GM08714 (cell line): ENCODE measurements around the gene MAP3K12.
A peak's percentile ranks its signal among the peaks of the same experiment; 100 is the strongest.
"Not testable (repeated sequence)": the region's sequence is repeated elsewhere in the genome, so short reads cannot be mapped to it uniquely, and the experiment has no call there.

ENCODE experiments used
- H3K4me3 ChIP-seq: fragments of 200-500 bp; sonication (Bioruptor generic); 2 replicates; pipeline ENCODE4 v1.5.1; 2014; ENCODE audit warnings: mild to moderate bottlenecking, low read length, inconsistent platforms
- ZNF274 ChIP-seq: IDR thresholded peaks from 2 replicates; pipeline ENCODE4 v1.6.1; 2012; ENCODE audit warnings: mild to moderate bottlenecking, low read depth, low read length

MAP3K12 gene

DNA sequence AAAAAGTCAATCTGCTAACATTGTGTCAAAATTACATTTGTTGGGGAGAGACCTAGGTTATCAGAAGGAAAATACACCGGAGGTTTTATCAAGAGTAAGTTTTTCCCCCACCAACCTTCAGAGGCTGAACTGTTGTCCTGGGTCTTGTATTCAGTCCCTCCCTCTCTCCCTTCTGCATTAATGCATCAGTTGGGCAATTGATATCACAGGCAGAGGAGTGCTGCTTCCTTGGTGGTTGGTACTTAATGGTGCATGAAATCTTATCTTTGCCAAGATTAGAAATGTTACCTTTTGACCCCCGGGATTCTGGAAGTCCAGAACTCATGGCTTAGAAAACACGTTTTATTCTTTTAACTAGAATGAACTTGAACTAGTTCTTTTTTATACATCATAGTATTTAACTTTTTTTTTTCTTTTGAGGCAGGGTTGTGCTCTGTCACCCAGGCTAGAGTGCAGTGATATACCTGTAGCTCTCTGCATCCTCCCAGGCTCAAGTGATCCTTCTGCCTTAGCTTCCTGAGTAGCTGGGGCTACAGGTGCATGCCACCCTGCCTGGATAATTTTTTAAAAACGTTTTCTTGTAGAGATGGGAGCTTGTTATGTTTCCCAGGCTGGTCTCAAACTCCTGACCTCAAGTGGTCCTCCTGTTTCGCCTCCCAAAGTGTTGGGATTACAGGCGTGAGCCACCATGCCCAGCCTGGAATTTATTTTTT, 42.4 kb downstream of the MAP3K12 start:
- no peak overlapping the region for H3K4me3 ChIP-seq
- TF ChIP-seq ZNF274, result no peak

DNA sequence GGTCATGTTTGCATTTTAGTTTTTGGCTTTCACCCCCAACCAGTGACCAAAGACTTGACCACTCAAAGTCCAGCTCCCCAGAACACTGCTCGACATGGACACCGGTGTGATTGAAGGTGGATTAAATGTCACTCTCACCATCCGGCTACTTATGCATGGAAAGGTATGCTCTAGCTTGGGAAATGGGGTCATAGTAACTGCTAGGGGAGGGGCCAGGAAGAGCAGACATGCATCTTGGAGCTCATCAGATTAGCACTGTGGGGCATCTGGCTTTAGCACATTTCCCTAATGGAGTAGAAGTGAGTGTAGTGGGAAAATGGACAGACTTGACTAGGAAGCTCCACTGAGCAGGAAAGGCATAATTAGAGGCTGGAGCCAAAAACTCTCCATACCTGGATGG, 44.6 kb downstream of the MAP3K12 start:
- no peak for TF ChIP-seq ZNF274
- no peak overlapping the region for H3K4me3 ChIP-seq

DNA sequence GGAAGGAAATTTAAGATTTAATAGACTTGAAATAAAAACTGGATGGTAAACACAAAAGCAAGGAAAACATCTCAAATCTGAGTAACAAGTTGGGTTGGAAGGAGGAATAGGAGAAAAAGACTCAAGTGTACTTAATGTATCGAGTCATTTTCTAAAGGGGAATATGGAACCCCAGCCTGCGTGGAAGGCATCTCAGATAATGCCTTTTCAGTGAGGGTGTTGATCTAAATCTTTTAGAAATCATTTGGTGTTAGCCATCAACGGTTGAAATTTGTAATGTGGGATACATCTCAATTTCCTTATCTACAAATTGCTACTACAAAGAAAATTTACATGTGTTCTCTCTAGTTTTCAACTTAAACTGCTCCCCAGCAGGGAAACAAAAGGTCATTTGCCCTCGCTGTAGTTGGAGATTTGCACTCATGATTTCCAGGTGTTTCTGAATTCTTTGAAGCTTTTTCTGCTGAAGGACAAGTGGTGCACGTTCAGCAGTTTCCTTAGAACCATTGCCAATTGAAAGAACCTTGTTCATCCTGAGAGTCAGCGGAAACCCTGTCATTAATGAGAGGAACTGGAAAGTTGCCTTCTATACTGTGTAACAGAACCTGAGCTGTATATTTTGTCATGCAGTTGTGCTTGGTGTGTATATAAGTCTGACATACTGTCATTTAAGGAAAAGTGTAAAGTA, 45.2 kb downstream of the MAP3K12 start:
- H3K4me3 ChIP-seq, result peak overlapping the region; percentile 100; the same call in 1 of the 2 replicates
- no peak for TF ChIP-seq ZNF274

DNA sequence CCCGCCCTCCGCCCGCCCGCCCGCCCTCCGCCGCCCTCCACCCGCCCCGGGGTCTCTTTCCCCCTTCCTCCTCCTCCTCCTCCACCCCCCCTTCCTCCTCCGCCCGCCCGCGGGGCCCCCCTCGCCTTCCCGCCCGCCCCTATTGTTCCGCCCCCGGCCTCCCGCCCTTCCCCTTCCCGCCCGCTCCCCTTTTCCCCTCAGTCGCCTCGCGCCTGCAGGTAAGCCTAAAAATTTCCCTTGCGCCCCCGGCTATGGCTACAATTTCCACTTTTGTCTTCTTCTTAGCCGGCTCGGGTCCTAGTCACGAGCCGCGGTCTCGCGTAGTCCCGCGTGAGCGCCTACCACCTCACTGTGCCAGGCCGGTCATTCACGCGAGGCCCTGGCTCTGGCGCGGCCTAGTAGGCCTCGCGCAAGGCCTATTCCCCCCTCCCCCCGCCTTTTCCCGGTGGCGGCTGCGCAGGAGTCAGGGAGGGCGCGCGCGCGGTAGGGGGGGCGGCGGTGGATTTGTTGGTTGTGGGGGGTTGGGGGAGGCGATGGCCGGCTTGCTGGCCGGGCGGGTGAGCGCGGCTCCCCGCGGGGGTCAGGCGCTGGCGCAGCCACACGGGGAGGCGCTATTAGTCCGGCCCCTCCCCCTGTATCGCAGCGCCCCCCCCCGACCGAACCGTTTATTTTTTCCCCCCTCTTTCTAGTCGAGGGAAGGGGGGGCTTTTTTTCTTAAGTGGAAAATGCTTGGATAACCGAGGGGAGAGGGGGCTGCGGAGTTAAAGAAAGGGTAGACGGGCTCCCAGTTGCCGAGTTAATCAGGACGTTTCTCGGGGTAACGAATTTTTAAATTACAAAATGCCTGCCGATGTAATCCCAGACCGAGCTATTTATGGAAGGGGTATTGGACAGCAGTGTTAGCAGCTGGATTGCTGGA, 46.8 kb downstream of the MAP3K12 start:
- TF ChIP-seq ZNF274, result no peak
- H3K4me3 ChIP-seq, result peak overlapping the region; percentile 100

DNA sequence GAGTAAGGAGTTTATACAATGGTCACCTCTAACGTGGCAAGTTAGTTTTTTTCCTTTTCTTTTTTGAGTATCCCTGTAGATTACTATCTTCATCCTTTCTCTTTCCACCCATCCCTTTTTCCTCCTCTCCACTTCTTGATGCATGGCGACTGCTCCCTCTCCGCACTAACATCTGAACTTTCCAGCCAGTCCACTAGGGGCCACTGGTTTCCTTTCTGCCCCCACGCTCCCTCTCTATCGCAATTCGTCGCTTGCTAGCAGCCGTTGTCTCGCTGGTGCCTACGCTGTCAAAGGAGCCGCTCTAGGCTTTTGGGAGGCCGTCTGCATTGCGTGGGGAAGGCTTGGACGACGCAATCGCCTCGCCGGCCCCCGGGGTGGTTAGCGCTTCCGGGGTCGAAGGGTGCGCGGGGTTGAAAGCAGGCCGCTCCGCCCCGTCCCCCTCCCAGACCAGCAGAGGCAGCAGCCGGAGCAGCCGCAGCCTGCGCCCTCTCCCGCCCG, 47.5 kb downstream of the MAP3K12 start, which contains the start of gene PCBP2:
PCBP2 (plus strand) TSS at position 442 of the 498 bp plus-strand sequence. CDS start 2,699 bp downstream, outside the sequence.
- H3K4me3 ChIP-seq, result peak within 1 kb of the TSS; percentile 100
- no peak for TF ChIP-seq ZNF274

DNA sequence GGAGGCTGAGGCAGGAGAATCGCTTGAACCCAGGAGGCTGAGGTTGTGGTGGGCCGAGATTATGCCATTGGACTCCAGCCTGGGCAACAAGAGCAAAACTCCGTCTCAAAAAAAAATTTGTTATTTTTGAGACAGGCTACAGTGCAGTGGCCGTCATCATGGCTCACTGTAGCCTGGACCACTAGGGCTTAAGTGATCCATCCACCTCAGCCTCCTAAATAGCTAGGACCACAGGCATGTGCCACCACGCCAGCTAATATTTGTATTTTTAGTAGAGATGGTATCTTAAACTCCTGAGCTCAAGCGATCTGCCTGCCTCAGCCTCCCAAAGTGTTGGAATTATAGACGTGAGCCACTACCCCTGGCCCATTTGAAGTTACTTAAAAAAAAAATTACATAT, 48.3 kb downstream of the MAP3K12 start:
- TF ChIP-seq ZNF274, result no peak
- H3K4me3 ChIP-seq, result no peak overlapping the region

DNA sequence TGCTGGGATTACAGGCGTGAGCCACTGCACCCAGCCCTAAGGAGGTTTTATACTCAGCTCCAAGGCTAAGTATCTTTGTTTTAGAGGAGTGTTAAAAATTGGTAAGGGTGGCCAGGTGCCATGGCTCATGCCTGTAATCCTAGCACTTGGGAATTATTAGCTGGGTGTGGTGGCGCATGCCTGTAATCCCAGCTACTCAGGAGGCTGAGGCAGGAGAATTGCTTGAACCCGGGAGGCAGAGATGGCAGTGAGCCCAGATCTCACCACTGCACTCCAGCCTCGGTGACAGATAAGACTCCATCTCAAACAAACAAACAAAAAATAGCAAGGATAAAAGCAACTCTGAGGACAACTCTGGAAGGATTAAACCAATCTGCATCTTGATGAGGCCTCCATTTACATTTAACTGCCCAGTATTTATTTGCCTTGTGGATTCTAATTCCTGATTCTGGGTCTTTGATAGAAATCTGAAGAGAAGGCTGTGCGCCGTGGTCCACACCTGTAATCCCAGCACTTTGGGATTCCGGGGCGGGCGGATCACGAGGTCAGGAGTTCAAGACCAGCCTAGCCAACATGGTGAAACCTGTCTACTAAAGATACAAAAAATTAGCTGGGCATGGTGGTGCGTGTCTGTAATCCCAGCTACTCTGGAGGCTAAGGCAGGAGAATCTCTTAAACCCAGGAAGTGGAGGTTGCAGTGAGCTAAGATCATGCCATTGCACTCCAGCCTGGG, 54.5 kb downstream of the MAP3K12 start:
- not testable (repeated sequence) for H3K4me3 ChIP-seq

DNA sequence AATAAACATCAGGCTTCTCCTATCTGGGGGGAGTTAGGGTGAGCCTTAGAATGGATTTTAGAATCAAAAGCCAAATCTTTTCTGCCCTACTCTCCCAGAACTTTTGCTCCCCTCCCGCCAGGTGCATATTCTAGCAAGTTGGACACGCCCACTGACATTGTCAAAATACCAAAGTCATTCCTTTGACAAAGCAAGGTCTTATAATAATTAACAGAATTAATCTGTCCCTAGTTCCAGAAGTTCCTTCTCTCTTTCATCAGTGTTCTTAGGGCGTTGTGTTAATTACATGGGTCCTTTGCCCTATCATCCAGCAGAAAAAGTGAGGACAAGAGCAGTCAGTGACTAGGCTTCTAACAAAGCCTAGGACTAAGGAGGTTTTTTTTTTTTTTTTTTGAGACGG, 55.3 kb downstream of the MAP3K12 start:
- no peak for TF ChIP-seq ZNF274
- H3K4me3 ChIP-seq, result no peak overlapping the region

DNA sequence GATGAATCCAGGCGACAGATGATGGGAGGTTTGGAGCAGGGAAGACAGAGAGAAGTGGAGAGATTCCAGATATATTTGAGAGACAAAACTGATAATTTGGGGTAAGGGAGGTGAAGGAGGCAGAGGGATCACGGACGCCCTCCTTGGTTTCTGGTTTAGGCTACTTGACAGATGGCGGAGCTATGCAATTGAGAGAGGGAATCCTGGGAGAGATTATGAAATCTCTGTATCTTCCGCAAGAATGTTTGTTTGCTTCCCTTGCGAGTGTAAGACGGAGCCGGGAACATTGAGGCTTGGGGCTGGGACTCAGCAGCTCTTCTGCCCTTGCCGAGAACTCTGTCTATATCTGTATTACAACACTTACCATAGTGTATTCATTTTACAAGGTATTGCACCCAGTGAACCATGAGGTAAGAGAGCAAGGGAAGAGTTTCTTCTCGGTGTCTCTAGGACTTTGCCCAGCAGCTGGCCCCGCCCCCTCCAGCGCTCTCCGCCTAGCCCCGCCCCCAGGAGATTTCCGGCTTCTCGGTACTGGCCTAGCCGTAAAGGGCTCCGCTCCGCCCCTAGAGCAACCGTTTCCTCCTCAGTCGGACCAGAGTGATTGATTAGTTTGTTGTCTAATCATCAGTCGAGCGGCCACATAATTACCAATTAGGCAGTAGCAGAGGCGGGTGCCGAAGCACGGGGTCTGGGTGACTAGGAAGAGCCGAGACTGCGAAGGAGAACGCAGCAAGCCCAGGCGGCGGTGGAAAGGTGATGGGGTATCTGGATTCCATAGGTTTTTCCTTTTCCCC, 58.0 kb downstream of the MAP3K12 start, which contains the start of gene PRR13:
PRR13 (plus strand) TSS at position 695 of the 794 bp plus-strand sequence. CDS start 981 bp downstream, outside the sequence.
- peak within 1 kb of the TSS; percentile 73 for H3K4me3 ChIP-seq
- TF ChIP-seq ZNF274, result no peak

DNA sequence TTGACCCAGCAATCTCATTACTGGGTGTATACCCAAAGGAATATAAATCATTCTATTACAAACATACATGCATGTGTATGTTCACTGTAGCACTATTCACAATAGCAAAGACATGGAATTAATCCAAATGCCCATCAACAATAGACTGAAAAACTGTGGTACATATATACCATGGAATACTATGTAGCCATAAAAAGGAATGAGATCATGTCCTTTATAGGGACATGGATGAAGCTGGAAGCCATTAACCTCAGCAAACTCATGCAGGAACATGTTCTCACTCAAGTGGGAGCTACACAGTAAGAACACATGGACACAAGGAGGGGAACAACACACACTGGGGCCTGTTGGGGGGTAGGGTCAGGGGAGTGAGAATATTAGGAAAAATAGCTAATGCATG, 59.7 kb downstream of the MAP3K12 start:
- H3K4me3 ChIP-seq, result not testable (repeated sequence)

DNA sequence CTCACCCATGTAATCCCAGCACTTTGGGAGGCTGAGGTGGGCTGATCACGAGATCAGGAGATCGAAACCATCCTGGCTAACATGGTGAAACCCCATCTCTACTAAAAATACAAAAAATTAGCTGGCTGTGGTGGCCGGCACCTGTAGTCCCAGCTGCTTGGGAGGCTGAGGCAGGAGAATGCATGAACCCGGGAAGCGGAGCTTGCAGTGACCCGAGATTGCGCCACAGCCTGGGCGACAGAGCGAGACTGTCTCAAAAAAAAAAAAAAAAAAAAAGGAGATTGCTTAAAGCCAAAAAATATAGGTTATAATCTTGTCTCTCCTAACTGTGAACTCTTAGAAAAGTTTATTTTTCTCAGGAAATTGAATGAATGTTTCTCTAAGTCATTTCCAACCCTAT, 63.9 kb downstream of the MAP3K12 start:
- H3K4me3 ChIP-seq, result not testable (repeated sequence)

DNA sequence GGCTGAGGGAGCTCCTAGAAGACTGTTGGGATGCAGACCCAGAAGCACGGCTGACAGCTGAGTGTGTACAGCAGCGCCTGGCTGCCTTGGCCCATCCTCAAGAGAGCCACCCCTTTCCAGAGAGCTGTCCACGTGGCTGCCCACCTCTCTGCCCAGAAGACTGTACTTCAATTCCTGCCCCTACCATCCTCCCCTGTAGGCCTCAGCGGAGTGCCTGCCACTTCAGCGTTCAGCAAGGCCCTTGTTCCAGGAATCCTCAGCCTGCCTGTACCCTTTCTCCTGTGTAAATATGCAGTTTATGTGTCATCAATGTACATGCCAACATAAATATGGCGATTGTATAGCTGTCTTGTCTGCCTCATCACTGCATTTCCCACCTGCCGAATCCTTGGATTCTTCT, 68.1 kb downstream of the MAP3K12 start:
- TF ChIP-seq ZNF274, result no peak
- H3K4me3 ChIP-seq, result no peak overlapping the region

DNA sequence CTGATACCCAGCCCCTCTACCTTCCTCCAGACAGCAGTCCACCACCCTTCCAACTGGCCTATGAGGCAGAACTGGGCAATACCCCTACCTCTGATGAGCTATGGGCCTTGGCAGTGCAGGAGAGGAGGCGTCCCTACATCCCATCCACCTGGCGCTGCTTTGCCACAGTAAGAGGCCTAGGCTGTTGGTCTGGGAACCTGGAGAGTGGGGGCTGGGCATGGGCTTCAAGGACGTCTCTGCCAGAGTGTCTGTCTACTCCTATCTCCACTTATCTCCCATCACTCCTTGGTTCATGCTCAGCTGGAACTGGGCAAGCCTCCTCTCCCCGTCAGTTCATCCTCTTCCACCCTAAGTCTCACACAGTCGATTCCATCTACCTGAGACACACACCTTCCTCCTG, 69.1 kb downstream of the MAP3K12 start:
- TF ChIP-seq ZNF274, result no peak
- H3K4me3 ChIP-seq, result no peak overlapping the region
